ENCODE measurements around the gene KCNIP3. TPM values are rescaled to one million over a fixed set of nuclear protein-coding genes. Genes with fewer than 3 reads are reported as not detected.
"Not testable (repeated sequence)": the region's sequence is repeated elsewhere in the genome, so short reads cannot be mapped to it uniquely, and the experiment has no call there.

The KCNIP3 gene
- total RNA-seq, 2 experiments from 2014 or later, result not detected

- H3K27ac Mint-ChIP-seq; H3K27me3 Mint-ChIP-seq (ENCODE audit: low read depth); intact Hi-C loops (cut with micrococcal nuclease); H3K9me3 Mint-ChIP-seq; DNase-seq; H3K4me3 Mint-ChIP-seq; H3K4me1 Mint-ChIP-seq (ENCODE audit: low read depth); H3K36me3 Mint-ChIP-seq (ENCODE audit: low read depth); CTCF ChIA-PET: not testable (repeated sequence)
These were observed 136.2 kb downstream of the KCNIP3 start for GRCh38 chr2:95433373-95433772.

- CTCF ChIA-PET; DNase-seq; H3K36me3 Mint-ChIP-seq (ENCODE audit: low read depth); intact Hi-C loops (cut with micrococcal nuclease); H3K9me3 Mint-ChIP-seq; H3K4me3 Mint-ChIP-seq; H3K27me3 Mint-ChIP-seq (ENCODE audit: low read depth); H3K4me1 Mint-ChIP-seq (ENCODE audit: low read depth); H3K27ac Mint-ChIP-seq: not testable (repeated sequence)
These were observed 136.8 kb downstream of the KCNIP3 start for GRCh38 chr2:95433973-95434372.

GRCh38 chr2:95434507-95435076 lies 137.4 kb downstream of the KCNIP3 start:
- H3K4me3 Mint-ChIP-seq; intact Hi-C loops (cut with micrococcal nuclease); H3K27ac Mint-ChIP-seq; H3K9me3 Mint-ChIP-seq; DNase-seq; H3K4me1 Mint-ChIP-seq (ENCODE audit: low read depth); CTCF ChIA-PET; H3K36me3 Mint-ChIP-seq (ENCODE audit: low read depth); H3K27me3 Mint-ChIP-seq (ENCODE audit: low read depth): not testable (repeated sequence)

DNA sequence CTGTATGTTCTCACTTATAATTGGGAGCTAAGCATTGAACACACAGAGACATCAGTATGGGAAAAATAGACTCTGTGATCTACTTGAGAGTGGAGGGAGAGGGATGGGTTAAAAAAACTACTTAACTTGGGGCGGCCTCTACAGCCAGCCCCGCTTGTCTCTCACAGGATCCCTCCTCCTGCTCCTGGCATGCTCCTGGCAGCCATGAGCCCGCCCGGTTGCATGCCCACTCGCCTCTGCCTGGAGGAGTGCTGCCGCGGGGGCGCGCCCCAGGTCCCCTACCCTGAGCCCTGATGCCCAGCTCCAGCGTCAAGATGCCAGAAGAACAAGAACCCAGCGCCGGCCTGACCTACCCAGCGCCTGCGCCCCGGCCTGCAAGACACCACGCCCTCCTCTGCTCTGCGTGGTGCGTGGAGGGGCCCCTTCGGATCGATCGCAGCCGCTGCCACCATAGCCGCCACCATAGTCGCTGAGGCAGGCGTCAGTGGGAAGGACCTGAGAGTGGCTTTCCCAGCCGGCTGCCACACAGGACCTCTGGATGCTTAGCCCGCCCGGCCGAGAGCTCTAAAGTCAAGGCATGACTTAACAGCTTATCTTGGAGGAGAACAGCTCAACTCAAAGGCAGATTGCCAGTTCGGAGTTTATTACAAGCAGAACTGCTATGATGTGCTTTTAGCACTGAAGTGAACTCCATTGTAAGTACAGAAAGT lies 138.2 kb downstream of the KCNIP3 start:
- H3K9me3 Mint-ChIP-seq; H3K4me1 Mint-ChIP-seq (ENCODE audit: low read depth); H3K36me3 Mint-ChIP-seq (ENCODE audit: low read depth); intact Hi-C loops (cut with micrococcal nuclease); H3K27me3 Mint-ChIP-seq (ENCODE audit: low read depth); H3K4me3 Mint-ChIP-seq; H3K27ac Mint-ChIP-seq; DNase-seq; CTCF ChIA-PET: not testable (repeated sequence)

Other genes with a start within 250 kb of the KCNIP3 start
- 10 to 100 TPM; 90.4 to 96.0 TPM for gene MRPS5, start 175.5 kb upstream of the KCNIP3 start, total RNA-seq
- 1 to 10 TPM; 9.1 to 9.7 TPM for gene ZNF514, start 137.5 kb upstream of the KCNIP3 start, total RNA-seq
- 1 to 10 TPM; 2.6 to 3.1 TPM for gene ZNF2, start 131.5 kb upstream of the KCNIP3 start, total RNA-seq
- gene ZNF892, start 89.8 kb upstream of the KCNIP3 start, total RNA-seq, result 1 to 10 TPM; 2.7 to 3.1 TPM
- under 1 TPM; 0.45 to 0.89 TPM for gene PROM2, start 22.9 kb upstream of the KCNIP3 start, total RNA-seq
- 10 to 100 TPM; 49.3 to 50.7 TPM for gene FAHD2A, start 105.4 kb downstream of the KCNIP3 start, total RNA-seq
- not detected for gene TRIM43B, start 187.4 kb downstream of the KCNIP3 start, total RNA-seq